Right atrium auricular region (tissue), 2 donors: Measurements from ENCODE around the gene IL17RB. TPM values are rescaled to one million over a fixed set of nuclear protein-coding genes. Genes with fewer than 3 reads are reported as not detected.

Source experiments
- DNase-seq: peaks from one replicate; pipeline ENCODE4 v3.0.0-alpha.2; 2019; ENCODE audit warnings: low spot score
- H3K27ac ChIP-seq, 2 donors: fragments of 200-600 bp; sonication (generic); 1 replicate in 1 of 2; 2 replicates in 1 of 2; pipeline ENCODE4 v1.5.1; 2016 to 2019
- H3K27me3 ChIP-seq, 2 donors: fragments of 200-600 bp; sonication (generic); one replicate each; pipeline versions ENCODE4 v1.5.1 to v1.6.0; 2017 to 2019
- H3K36me3 ChIP-seq: fragments of 200-600 bp; sonication (generic); one replicate; pipeline ENCODE4 v1.5.1; 2016
- H3K4me1 ChIP-seq, 2 donors: fragments of 200-600 bp; sonication (generic); one replicate each; pipeline versions ENCODE4 v1.5.1 to v1.6.0; 2017 to 2019
- H3K4me3 ChIP-seq, 2 donors: fragments of 200-600 bp; sonication (generic); 1 replicate in 1 of 2; 2 replicates in 1 of 2; pipeline ENCODE4 v1.5.1; 2017 to 2019; ENCODE audit warnings: mild to moderate bottlenecking in 1 of 2, moderate library complexity in 1 of 2
- H3K9me3 ChIP-seq, 2 donors: fragments of 200-600 bp; sonication (generic); one replicate each; pipeline ENCODE4 v1.5.1; 2019
- total RNA-seq, 2 donors: library from RNA; depleted of rRNA; stranded (reverse); fragments of >200 nt; gene quantifications; one replicate each; pipeline ENCODE4 v1.1.0, GENCODE V29; 2016
- TF ChIP-seq, protein P1 (sequence below), 2 donors: fragments of 200-600 bp; sonication (generic); IDR thresholded peaks; one replicate each; pipeline ENCODE4 v1.5.1; 2019; ENCODE audit warnings: antibody characterized with exemption in 2 of 2

IL17RB gene
- total RNA-seq, 2 donors from 2014 or later, result 0.83 to 1.1 TPM

- Histone ChIP-seq H3K27me3 (no peaks in the 10 kb centered on the region), H3K9me3 (no peaks in the 10 kb centered on the region), H3K36me3 (peaks cover 4% of the 10 kb centered on the region), H3K27ac (no peak overlapping the region), H3K4me1 (no peaks in the 10 kb centered on the region), H3K4me3 (no peak overlapping the region)
- no peak for DNase-seq
- TF ChIP-seq, protein P1, sequence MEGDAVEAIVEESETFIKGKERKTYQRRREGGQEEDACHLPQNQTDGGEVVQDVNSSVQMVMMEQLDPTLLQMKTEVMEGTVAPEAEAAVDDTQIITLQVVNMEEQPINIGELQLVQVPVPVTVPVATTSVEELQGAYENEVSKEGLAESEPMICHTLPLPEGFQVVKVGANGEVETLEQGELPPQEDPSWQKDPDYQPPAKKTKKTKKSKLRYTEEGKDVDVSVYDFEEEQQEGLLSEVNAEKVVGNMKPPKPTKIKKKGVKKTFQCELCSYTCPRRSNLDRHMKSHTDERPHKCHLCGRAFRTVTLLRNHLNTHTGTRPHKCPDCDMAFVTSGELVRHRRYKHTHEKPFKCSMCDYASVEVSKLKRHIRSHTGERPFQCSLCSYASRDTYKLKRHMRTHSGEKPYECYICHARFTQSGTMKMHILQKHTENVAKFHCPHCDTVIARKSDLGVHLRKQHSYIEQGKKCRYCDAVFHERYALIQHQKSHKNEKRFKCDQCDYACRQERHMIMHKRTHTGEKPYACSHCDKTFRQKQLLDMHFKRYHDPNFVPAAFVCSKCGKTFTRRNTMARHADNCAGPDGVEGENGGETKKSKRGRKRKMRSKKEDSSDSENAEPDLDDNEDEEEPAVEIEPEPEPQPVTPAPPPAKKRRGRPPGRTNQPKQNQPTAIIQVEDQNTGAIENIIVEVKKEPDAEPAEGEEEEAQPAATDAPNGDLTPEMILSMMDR (IDR thresholded peaks at IDR 0.05), result no peak
These were observed 22.3 kb upstream of the IL17RB start for GRCh38 chr3:53823956-53824657.

DNA sequence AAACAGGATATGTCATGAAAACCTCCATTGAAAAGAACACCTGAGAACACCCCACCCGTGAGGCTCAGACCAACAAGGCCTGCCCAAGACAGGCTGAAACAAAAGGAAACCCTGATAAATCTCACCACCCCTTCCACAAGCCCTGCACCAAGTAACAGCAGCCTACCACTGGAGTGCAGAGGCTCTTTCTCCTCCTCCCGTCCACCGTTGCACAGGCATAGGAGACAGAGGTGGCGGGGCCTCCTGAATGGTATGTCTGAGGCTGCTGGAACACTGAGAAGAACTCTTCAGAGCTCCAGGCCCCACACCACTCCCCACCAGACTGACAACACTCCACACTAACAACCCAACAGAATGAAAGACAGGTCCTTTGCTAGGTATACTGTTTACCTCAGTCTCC is 21.6 kb upstream of the IL17RB start:
- DNase-seq, result no peak
- Histone ChIP-seq H3K4me1 (no peaks in the 10 kb centered on the region), H3K27ac (no peak overlapping the region), H3K36me3 (no peaks in the 10 kb centered on the region), H3K27me3 (no peaks in the 10 kb centered on the region), H3K4me3 (no peak overlapping the region), H3K9me3 (no peaks in the 10 kb centered on the region)
- TF ChIP-seq, protein P1 (IDR thresholded peaks at IDR 0.05), result no peak

DNA sequence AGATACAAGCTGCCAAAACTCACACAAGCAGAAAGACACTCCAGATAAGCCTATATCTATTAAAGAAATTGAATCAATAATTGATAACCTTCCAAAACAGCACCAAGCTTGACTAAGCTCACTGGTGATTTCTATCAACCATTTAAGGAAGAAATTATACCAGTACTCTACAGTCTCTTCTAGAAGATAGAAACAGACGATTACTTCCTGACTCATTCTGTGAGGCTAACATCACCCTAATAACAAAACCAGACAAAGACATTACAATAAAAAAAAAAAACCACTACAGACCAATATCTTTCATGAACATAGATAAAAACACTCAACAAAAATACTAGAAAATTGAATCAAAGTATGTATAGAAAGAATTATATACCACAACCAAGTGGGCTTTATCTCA is 20.3 kb upstream of the IL17RB start:
- Histone ChIP-seq H3K36me3 (no peaks in the 10 kb centered on the region), H3K4me1 (no peaks in the 10 kb centered on the region), H3K9me3 (no peaks in the 10 kb centered on the region), H3K27me3 (no peaks in the 10 kb centered on the region), H3K4me3 (no peak overlapping the region), H3K27ac (no peak overlapping the region)
- TF ChIP-seq, protein P1 (IDR thresholded peaks at IDR 0.05), result no peak
- no peak for DNase-seq

DNA sequence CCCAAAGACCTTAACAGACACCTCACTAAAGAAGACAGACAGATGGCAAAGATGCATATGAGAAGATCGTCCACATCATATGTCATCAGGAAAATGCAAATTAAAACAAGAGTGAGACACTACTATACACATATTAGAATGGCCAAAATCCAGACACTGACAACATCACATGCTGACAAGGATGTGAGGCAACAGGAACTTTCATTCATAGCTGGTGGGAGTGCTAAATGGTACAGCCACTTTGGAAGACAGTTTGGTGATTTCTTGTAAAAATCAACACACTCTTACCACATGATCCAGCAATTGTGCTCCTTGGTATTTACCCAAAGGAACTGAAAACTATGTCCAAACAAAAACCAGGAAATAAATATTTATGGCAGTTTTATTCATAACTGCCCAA is 17.8 kb upstream of the IL17RB start:
- H3K27ac ChIP-seq, result no peak overlapping the region
- TF ChIP-seq, protein P1 (IDR thresholded peaks at IDR 0.05), result no peak
- H3K27me3 ChIP-seq, result no peaks in the 10 kb centered on the region
- DNase-seq, result no peak
- no peaks in the 10 kb centered on the region for H3K9me3 ChIP-seq
- no peaks in the 10 kb centered on the region for H3K36me3 ChIP-seq
- H3K4me3 ChIP-seq, result no peak overlapping the region
- H3K4me1 ChIP-seq, result no peaks in the 10 kb centered on the region

DNA sequence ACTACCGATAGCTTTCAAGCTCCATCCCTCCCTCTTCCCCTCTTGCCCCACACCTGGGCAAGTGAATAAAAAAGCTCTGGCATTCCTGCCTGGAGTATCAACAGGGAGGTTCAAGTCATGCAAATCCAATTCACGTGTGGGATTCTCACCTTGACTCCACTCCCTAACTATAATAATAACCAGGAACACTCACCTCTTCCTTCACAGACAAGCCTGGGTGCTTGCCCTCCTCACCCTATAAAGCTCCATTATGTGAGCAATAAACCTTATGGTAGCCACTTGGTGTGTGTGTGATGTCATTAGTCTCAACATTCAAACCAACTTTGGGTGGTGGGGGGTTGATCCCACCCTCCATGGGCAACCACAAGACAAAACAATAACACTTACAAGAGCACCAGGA is 16.8 kb upstream of the IL17RB start:
- no peak overlapping the region for H3K4me3 ChIP-seq
- H3K27ac ChIP-seq, result no peak overlapping the region
- no peaks in the 10 kb centered on the region for H3K9me3 ChIP-seq
- TF ChIP-seq, protein P1 (IDR thresholded peaks at IDR 0.05), result no peak
- H3K36me3 ChIP-seq, result no peaks in the 10 kb centered on the region
- no peaks in the 10 kb centered on the region for H3K4me1 ChIP-seq
- no peaks in the 10 kb centered on the region for H3K27me3 ChIP-seq
- DNase-seq, result no peak

DNA sequence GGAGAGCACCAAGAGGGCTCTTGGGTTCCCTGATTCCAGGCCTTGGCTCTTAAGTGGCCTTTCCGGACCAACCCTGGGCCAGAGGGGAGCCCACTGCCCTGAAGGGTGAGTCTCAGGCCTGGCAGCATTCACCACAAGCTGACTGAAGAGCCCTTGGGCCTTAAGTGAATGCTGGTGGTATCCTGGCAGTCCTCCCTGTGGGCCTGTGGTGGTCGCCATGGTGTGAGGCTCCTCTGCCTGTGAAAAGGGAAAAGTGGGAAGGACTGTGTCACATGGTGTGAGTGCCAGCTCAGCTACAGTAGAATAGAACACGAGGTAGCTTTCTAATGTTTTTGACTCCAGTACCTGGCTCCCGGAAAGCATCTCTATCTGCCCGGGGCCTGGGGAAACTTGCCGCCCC is 15.4 kb upstream of the IL17RB start:
- no peaks in the 10 kb centered on the region for H3K27me3 ChIP-seq
- no peak for DNase-seq
- TF ChIP-seq, protein P1 (IDR thresholded peaks at IDR 0.05), result no peak
- H3K36me3 ChIP-seq, result no peaks in the 10 kb centered on the region
- no peak overlapping the region for H3K27ac ChIP-seq
- no peaks in the 10 kb centered on the region for H3K4me1 ChIP-seq
- H3K9me3 ChIP-seq, result no peaks in the 10 kb centered on the region
- H3K4me3 ChIP-seq, result no peak overlapping the region
